HepG2 (cell line): ENCODE data around the gene RNU7-1. TPM values are rescaled to one million over a fixed set of nuclear protein-coding genes. Genes with fewer than 3 reads are reported as not detected.

Source experiments
- AHR ChIP-seq: IDR thresholded peaks from 2 replicates; pipeline ENCODE4 v1.6.1; 2018; ENCODE audit warnings: missing genetic modification reagents, missing compliant biosample characterization
- CEBPG ChIP-seq: IDR thresholded peaks from 2 replicates; pipeline ENCODE4 v1.6.1; 2016
- ETV5 ChIP-seq: IDR thresholded peaks from 2 replicates; pipeline ENCODE4 v1.6.1; 2018; ENCODE audit warnings: missing biosample characterization, missing genetic modification reagents, inconsistent platforms, borderline replicate concordance
- HMGXB4 ChIP-seq, 2 experiments: sonication (generic) in 1 of 2; formaldehyde crosslinking in 1 of 2; IDR thresholded peaks; 2 replicates each; pipeline versions ENCODE4 v1.4.0 to v1.6.1; 2018 to 2020; ENCODE audit warnings: missing genetic modification reagents in 2 of 2, borderline replicate concordance in 1 of 2, low read depth in 1 of 2, mild to moderate bottlenecking in 1 of 2, missing biosample characterization in 1 of 2
- HNF4G ChIP-seq, 2 experiments: sonication (generic) in 1 of 2; formaldehyde crosslinking in 1 of 2; IDR thresholded peaks; 2 replicates each; pipeline versions ENCODE4 v1.4.0 to v1.6.1; 2011 to 2020; ENCODE audit warnings: borderline replicate concordance in 2 of 2, low read depth in 2 of 2, mild to moderate bottlenecking in 2 of 2, low read length in 1 of 2, missing genetic modification reagents in 1 of 2, moderate library complexity in 1 of 2
- MTF1 ChIP-seq: sonication (generic); formaldehyde crosslinking; IDR thresholded peaks from 2 replicates; pipeline ENCODE4 v1.5.0; 2020; ENCODE audit warnings: missing genetic modification reagents
- RBM22 ChIP-seq: fragments of 200-400 bp; formaldehyde crosslinking; optimal IDR thresholded peaks from 2 replicates; pipeline ENCODE3; 2017; ENCODE audit warnings: mild to moderate bottlenecking, low read length, moderate library complexity
- YY1 ChIP-seq: IDR thresholded peaks from 2 replicates; pipeline ENCODE4 v1.6.1; 2011; ENCODE audit warnings: low read length, low read depth, moderate library complexity, mild to moderate bottlenecking; ENCODE audit not compliant: insufficient read depth, insufficient replicate concordance
- ZFY ChIP-seq: sonication (generic); formaldehyde crosslinking; IDR thresholded peaks from 2 replicates; pipeline ENCODE4 v1.4.0; 2020; ENCODE audit warnings: missing genetic modification reagents
- ZNF564 ChIP-seq: sonication (generic); formaldehyde crosslinking; IDR thresholded peaks from 2 replicates; pipeline ENCODE4 v1.8.1; 2023; ENCODE audit warnings: mild to moderate bottlenecking, missing genetic modification reagents
- ZNF574 ChIP-seq: sonication (generic); formaldehyde crosslinking; IDR thresholded peaks from 2 replicates; pipeline ENCODE4 v1.4.0; 2020; ENCODE audit warnings: missing genetic modification reagents
- ZNF577 ChIP-seq: sonication (generic); formaldehyde crosslinking; IDR thresholded peaks from 2 replicates; pipeline ENCODE4 v1.4.0; 2020; ENCODE audit warnings: mild to moderate bottlenecking, low read depth, missing genetic modification reagents, borderline replicate concordance
- ZNF605 ChIP-seq: sonication (generic); formaldehyde crosslinking; IDR thresholded peaks from 2 replicates; pipeline ENCODE4 v1.8.0; 2022; ENCODE audit warnings: mild to moderate bottlenecking, missing genetic modification reagents
- polyA plus RNA-seq, 8 experiments: library from polyadenylated mRNA; depleted of rRNA in 3 of 8; stranded (reverse) in 7 of 8; unstranded in 1 of 8; fragments of >200 nt; fragmentation: Illumina TruSeq in 4 of 8; extraction: Trizol in 4 of 8; gene quantifications; 2 replicates each; pipeline versions ENCODE4 v1.2.1 to v1.2.3, GENCODE V29; 2011 to 2016; ENCODE audit warnings: low read depth in 4 of 8, missing spikeins in 1 of 8, mixed read lengths in 1 of 8; ENCODE audit not compliant: insufficient read depth in 1 of 8
- total RNA-seq, 5 experiments: library from RNA; depleted of rRNA; stranded (reverse); fragments of >200 nt; fragmentation: Illumina TruSeq; extraction: Trizol; gene quantifications; 2 replicates each; pipeline ENCODE4 v1.2.3, GENCODE V29; 2016; ENCODE audit warnings: low read depth in 1 of 5
- TF ChIP-seq, protein P1 (sequence below), 2 experiments: IDR thresholded peaks; 2 replicates each; pipeline ENCODE4 v1.6.1; 2011 to 2012; ENCODE audit warnings: low read length in 2 of 2, borderline replicate concordance in 1 of 2, low read depth in 1 of 2, mild to moderate bottlenecking in 1 of 2, moderate library complexity in 1 of 2
- TF ChIP-seq, protein P2 (sequence below): sonication (generic); formaldehyde crosslinking; IDR thresholded peaks from 2 replicates; pipeline ENCODE4 v1.5.1; 2020; ENCODE audit warnings: mild to moderate bottlenecking, missing genetic modification reagents, moderate library complexity

The RNU7-1 gene
- total and polyA plus RNA-seq, 2 of the 13 experiments (the other 11 are each of a cell fraction or from before 2014, with no cell fraction given) = not detected

GRCh38 chr12:6925540-6926279, 17.9 kb upstream of the RNU7-1 start (continued):
- TF ChIP-seq ZNF574 (CRISPR knock-in tag) = peak; percentile 22; the same call in 1 of the 2 replicates
- TF ChIP-seq ZNF577 = no peak
- no peak for TF ChIP-seq ETV5 (CRISPR knock-in tag)
- no peak for TF ChIP-seq YY1
- no peak for TF ChIP-seq AHR (CRISPR knock-in tag)
- TF ChIP-seq HMGXB4 (CRISPR knock-in tag; IDR thresholded peaks at IDR 0.05; ENCODE audit: borderline replicate concordance in 1 of 2, low read depth in 1 of 2) = no peak
- no peak for TF ChIP-seq HNF4G (IDR thresholded peaks at IDR 0.05; ENCODE audit: borderline replicate concordance, low read depth, low read length)
- TF ChIP-seq HNF4G (CRISPR knock-in tag; IDR thresholded peaks at IDR 0.05; ENCODE audit: borderline replicate concordance, low read depth) = no peak
- TF ChIP-seq, protein P1, sequence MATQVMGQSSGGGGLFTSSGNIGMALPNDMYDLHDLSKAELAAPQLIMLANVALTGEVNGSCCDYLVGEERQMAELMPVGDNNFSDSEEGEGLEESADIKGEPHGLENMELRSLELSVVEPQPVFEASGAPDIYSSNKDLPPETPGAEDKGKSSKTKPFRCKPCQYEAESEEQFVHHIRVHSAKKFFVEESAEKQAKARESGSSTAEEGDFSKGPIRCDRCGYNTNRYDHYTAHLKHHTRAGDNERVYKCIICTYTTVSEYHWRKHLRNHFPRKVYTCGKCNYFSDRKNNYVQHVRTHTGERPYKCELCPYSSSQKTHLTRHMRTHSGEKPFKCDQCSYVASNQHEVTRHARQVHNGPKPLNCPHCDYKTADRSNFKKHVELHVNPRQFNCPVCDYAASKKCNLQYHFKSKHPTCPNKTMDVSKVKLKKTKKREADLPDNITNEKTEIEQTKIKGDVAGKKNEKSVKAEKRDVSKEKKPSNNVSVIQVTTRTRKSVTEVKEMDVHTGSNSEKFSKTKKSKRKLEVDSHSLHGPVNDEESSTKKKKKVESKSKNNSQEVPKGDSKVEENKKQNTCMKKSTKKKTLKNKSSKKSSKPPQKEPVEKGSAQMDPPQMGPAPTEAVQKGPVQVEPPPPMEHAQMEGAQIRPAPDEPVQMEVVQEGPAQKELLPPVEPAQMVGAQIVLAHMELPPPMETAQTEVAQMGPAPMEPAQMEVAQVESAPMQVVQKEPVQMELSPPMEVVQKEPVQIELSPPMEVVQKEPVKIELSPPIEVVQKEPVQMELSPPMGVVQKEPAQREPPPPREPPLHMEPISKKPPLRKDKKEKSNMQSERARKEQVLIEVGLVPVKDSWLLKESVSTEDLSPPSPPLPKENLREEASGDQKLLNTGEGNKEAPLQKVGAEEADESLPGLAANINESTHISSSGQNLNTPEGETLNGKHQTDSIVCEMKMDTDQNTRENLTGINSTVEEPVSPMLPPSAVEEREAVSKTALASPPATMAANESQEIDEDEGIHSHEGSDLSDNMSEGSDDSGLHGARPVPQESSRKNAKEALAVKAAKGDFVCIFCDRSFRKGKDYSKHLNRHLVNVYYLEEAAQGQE (IDR thresholded peaks at IDR 0.05; ENCODE audit: borderline replicate concordance in 1 of 2, low read depth in 1 of 2, low read length in 2 of 2) = no peak
- TF ChIP-seq, protein P2, sequence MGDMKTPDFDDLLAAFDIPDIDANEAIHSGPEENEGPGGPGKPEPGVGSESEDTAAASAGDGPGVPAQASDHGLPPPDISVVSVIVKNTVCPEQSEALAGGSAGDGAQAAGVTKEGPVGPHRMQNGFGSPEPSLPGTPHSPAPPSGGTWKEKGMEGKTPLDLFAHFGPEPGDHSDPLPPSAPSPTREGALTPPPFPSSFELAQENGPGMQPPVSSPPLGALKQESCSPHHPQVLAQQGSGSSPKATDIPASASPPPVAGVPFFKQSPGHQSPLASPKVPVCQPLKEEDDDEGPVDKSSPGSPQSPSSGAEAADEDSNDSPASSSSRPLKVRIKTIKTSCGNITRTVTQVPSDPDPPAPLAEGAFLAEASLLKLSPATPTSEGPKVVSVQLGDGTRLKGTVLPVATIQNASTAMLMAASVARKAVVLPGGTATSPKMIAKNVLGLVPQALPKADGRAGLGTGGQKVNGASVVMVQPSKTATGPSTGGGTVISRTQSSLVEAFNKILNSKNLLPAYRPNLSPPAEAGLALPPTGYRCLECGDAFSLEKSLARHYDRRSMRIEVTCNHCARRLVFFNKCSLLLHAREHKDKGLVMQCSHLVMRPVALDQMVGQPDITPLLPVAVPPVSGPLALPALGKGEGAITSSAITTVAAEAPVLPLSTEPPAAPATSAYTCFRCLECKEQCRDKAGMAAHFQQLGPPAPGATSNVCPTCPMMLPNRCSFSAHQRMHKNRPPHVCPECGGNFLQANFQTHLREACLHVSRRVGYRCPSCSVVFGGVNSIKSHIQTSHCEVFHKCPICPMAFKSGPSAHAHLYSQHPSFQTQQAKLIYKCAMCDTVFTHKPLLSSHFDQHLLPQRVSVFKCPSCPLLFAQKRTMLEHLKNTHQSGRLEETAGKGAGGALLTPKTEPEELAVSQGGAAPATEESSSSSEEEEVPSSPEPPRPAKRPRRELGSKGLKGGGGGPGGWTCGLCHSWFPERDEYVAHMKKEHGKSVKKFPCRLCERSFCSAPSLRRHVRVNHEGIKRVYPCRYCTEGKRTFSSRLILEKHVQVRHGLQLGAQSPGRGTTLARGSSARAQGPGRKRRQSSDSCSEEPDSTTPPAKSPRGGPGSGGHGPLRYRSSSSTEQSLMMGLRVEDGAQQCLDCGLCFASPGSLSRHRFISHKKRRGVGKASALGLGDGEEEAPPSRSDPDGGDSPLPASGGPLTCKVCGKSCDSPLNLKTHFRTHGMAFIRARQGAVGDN (CRISPR knock-in tag) = peak; percentile 47
- peak; percentile 20; the same call in 1 of the 2 replicates for TF ChIP-seq ZFY (CRISPR knock-in tag)
- no peak for TF ChIP-seq ZNF564
- TF ChIP-seq RBM22 = peak; percentile 38
- no peak for TF ChIP-seq ZNF605 (CRISPR knock-in tag)
- peak; percentile 58 for TF ChIP-seq CEBPG
- no peak for TF ChIP-seq MTF1 (CRISPR knock-in tag)
